ENCODE results near the gene SLC25A33. TPM values are rescaled to one million over a fixed set of nuclear protein-coding genes. Genes with fewer than 3 reads are reported as not detected.

SLC25A33 gene
- polyA plus RNA-seq, 1 donor from 2014 or later, result 19.1 TPM

- Histone ChIP-seq H3F3A (ENCODE audit: insufficient read depth, low read length, poor library complexity, severe bottlenecking) (no peaks in the 10 kb centered on the region), H2AFZ (ENCODE audit: low read depth, low read length) (no peak overlapping the region), H4K20me1 (ENCODE audit: insufficient read depth) (no peaks in the 10 kb centered on the region), H3K27me3 (ENCODE audit: insufficient read depth, low read depth, low read length) (no peaks in the 10 kb centered on the region), H3K27ac (ENCODE audit: low read length) (no peak overlapping the region), H3K9me3 (ENCODE audit: low read length) (no peaks in the 10 kb centered on the region), H3K79me2 (replicated peaks; ENCODE audit: insufficient read depth, low read length) (no peaks in the 10 kb centered on the region), H3K4me2 (ENCODE audit: low read length) (no peak overlapping the region), H3K9me2 (ENCODE audit: insufficient read depth, low read length) (no peaks in the 10 kb centered on the region), H3K4me3 (ENCODE audit: low read length) (no peak overlapping the region), H3K36me3 (ENCODE audit: insufficient read depth, low read length) (no peaks in the 10 kb centered on the region), H3K9ac (ENCODE audit: low read length) (no peak overlapping the region)
- TF ChIP-seq RAD21 (conservative IDR thresholded peaks at IDR 0.05), result no peak
- TF ChIP-seq EP300 (conservative IDR thresholded peaks at IDR 0.05; ENCODE audit: poor library complexity, severe bottlenecking), result no peak
- TF ChIP-seq REST (IDR thresholded peaks at IDR 0.05; ENCODE audit: borderline replicate concordance), result no peak
- no peak for TF ChIP-seq CTCF (IDR thresholded peaks at IDR 0.05; ENCODE audit: poor library complexity, severe bottlenecking)
- TF ChIP-seq EZH2 (IDR thresholded peaks at IDR 0.05; ENCODE audit: borderline replicate concordance, insufficient read depth, low read length, poor library complexity, severe bottlenecking), result no peak
- TF ChIP-seq MXI1 (conservative IDR thresholded peaks at IDR 0.05; ENCODE audit: poor library complexity, severe bottlenecking), result no peak
- no peak for TF ChIP-seq SMC3 (conservative IDR thresholded peaks at IDR 0.05; ENCODE audit: poor library complexity)
- TF ChIP-seq TAF1 (IDR thresholded peaks at IDR 0.05; ENCODE audit: low read depth), result no peak
- no peak for TF ChIP-seq POLR2AphosphoS5 (IDR thresholded peaks at IDR 0.05)
Observed at GRCh38 chr1:9534953-9535352, 4.3 kb upstream of the SLC25A33 start.

GRCh38 chr1:9536301-9536700, 3.0 kb upstream of the SLC25A33 start:
- Histone ChIP-seq H3F3A (ENCODE audit: insufficient read depth, low read length, poor library complexity, severe bottlenecking) (no peaks in the 10 kb centered on the region), H3K79me2 (replicated peaks; ENCODE audit: insufficient read depth, low read length) (peaks cover 9% of the 10 kb centered on the region), H3K4me3 (ENCODE audit: low read length) (no peak overlapping the region), H4K20me1 (ENCODE audit: insufficient read depth) (no peaks in the 10 kb centered on the region), H3K4me2 (ENCODE audit: low read length) (no peak overlapping the region), H3K9me2 (ENCODE audit: insufficient read depth, low read length) (no peaks in the 10 kb centered on the region), H3K36me3 (ENCODE audit: insufficient read depth, low read length) (no peaks in the 10 kb centered on the region), H3K9me3 (ENCODE audit: low read length) (no peaks in the 10 kb centered on the region), H3K27me3 (ENCODE audit: insufficient read depth, low read depth, low read length) (no peaks in the 10 kb centered on the region), H3K27ac (ENCODE audit: low read length) (no peak overlapping the region), H2AFZ (ENCODE audit: low read depth, low read length) (no peak overlapping the region), H3K9ac (ENCODE audit: low read length) (no peak overlapping the region)
- TF ChIP-seq RAD21 (conservative IDR thresholded peaks at IDR 0.05), result no peak

All from neural cell (in vitro differentiated cells).